Measurements from ENCODE around the gene ZBTB17.
"Not testable (repeated sequence)": the region's sequence is repeated elsewhere in the genome, so short reads cannot be mapped to it uniquely, and the experiment has no call there.

The ZBTB17 gene

DNA sequence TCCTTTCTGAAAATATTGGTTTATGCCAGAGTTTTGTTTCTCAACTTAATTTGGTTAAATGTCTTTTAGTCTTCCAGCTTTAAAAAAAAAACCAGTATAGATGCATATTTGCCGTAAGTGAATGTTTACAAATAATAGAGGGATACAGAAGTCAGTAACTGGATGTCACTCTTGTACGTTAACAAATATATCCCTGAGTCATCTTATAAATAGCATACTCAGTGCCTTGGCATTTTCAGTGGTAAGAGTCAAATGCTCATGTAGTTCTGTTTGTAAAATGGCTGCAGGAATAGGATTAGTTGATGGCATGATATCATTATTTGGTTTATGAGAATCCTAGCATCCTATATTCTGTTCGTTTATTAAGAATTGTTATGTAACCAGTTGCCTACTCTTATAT, 73.0 kb downstream of the ZBTB17 start:
- no peak for DNase-seq

DNA sequence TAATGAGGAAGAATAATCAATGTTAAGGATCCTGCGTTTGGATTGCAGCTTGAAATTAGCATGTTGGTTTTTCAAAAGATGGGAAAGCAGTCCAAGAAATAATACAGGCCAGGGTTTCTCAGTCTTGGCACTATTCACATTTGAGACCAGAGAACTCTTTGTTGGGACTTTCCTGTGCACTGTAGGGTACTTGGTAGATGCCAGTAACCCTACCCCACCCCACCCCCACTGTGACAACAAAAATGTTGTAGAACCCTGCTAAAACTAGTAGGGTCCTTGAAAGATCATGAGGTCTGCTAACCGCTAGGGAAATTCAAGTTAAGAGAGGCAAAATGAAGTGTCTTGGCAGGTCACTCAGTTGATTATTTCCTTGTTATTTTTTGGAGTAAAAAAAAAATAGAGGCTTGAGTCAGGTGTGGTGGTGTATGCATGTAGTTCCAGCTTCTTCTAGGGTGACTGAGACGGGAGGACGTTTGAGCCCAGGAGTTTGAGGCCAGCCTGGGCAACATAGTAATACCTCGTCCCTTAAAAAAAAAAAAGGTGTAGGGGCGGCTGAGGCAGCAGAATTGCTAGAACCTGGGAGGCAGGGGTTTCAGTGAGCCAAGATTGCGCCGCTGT, 75.1 kb downstream of the ZBTB17 start:
- peak in 2 of 51 donors; percentile 8 to 10 for DNase-seq

DNA sequence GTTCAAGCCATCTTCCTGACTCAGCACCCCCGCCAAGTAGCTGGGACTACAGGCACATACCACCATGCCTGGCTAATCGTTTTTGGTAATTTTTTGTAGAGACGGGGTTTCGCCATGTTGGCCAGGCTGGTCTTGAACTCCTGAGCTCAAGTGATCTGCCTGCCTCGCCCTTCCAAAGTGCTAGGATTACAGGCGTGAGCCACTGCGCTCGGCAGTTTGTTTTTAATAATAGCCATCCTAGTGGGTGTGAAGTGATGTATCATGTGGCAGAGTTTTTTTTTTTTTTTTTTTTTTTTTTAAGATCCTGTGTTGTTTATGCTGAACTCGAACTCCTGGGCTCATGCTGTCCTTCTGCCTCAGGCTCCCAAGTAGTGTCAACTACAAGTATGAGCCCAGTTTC, 76.6 kb downstream of the ZBTB17 start:
- DNase-seq: no peak

DNA sequence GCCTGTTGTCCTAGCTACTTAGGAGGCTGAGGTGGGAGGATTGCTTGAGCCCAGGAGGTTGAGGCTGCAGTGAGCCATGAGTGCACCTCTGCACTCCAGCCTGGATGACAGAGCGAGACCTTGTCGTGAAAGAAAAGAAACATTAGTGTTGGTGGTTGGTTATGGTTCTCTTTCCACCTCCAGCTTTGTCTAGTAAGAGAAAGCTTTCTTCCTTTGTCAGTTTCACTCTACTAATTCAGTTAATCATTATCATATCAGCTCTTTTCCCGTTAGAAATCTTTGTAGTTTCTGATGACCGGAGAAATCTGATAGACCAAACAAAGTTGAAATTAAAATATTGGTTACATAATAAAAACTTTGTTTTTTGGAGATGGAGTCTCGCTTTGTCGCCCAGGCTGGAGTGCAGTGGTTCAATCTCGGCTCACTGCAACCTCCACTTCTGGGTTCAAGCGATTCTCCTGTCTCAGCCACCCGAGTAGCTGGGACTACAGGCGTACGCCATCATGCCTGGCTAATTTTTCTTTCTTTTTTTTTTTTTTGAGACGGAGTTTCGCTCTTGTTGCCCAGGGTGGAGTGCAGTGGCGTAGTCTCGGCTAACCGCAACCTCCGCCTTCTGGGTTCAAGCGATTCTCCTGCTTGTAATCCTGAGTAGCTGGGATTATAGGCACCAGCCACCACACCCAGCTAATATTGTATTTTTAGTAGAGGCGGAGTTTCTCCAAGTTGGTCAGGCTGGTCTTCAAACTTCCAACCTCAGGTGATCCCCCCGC, 78.9 kb downstream of the ZBTB17 start:
- not testable (repeated sequence) for DNase-seq

DNA sequence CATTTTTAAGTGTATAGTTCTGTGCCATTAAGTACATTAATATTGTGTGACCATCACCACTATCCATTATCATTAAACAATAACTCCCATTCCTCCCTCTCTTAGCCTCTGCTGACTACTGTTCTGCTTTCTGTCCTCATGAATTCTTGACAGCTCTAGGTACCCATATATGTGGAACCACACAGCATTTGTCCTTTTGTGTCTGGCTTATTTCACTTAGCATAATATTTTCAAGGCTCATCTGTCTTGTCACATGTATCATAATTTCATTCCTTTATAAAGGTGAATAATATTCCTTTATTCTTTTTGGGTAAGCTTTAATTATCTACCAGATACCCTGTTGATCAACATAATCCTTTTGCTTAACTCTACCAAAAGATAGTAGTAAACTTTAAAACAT, 80.7 kb downstream of the ZBTB17 start:
- no peak for DNase-seq

DNA sequence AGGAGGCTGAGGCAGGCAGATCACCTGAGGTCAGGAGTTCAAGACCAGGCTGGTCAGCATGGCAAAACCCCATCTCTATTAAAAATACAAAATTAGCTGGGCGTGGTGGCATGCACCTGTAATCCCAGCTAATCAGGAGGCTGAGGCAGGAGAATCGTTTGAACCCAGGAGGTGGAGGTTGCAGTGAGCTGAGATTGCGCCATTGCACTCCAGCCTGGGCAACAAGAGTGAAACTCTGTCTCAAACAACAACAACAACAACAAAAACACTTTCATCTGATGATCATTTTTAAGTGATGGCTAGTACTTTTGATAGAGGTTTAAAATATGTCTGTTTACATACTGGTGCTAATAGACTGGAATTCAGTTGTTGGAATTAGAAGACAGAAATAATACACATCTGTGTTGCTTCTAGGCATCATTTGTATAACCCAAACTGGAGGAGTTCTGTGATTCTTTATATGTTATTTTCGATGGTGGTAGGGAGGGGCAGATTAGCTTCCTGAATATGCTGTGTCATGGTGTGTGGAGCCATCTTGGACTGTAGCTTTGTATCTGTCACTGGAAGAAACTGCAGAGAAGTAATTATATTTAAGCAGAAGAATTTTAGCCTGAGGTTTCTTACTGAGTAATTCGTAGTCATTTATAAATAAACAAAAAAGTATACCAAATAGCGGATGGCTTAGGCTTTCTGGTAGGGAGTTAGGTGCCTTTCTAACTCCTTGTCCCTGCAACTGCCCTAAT, 82.9 kb downstream of the ZBTB17 start:
- peak in 2 of 51 donors; percentile 3 to 16 for DNase-seq
